Osteocyte (in vitro differentiated cells): Measurements from ENCODE around the gene KDM3B. TPM values are rescaled to one million over a fixed set of nuclear protein-coding genes. Genes with fewer than 3 reads are reported as not detected.
A peak's percentile ranks its signal among the peaks of the same experiment; 100 is the strongest.

Experiments used
- DNase-seq: peaks from one replicate; pipeline ENCODE4 v3.0.0; 2021; ENCODE audit warnings: mixed read lengths; ENCODE audit not compliant: unreplicated experiment; ENCODE audit errors: extremely low spot score
- H3K27ac Mint-ChIP-seq: one replicate; pipeline ENCODE4 v1.8.0; 2021; ENCODE audit warnings: mild to moderate bottlenecking, mixed read lengths; ENCODE audit not compliant: unreplicated experiment
- H3K27me3 Mint-ChIP-seq: one replicate; pipeline ENCODE4 v1.8.0; 2021; ENCODE audit warnings: mixed read lengths; ENCODE audit not compliant: unreplicated experiment
- H3K36me3 Mint-ChIP-seq: one replicate; pipeline ENCODE4 v1.8.0; 2021; ENCODE audit warnings: mixed read lengths; ENCODE audit not compliant: unreplicated experiment
- H3K4me1 Mint-ChIP-seq: one replicate; pipeline ENCODE4 v1.8.0; 2021; ENCODE audit warnings: mixed read lengths; ENCODE audit not compliant: unreplicated experiment
- H3K4me3 Mint-ChIP-seq: one replicate; pipeline ENCODE4 v1.8.0; 2021; ENCODE audit warnings: mild to moderate bottlenecking, moderate library complexity, mixed read lengths; ENCODE audit not compliant: unreplicated experiment
- H3K9me3 Mint-ChIP-seq: one replicate; pipeline ENCODE4 v1.8.0; 2021; ENCODE audit warnings: mixed read lengths; ENCODE audit not compliant: unreplicated experiment
- CTCF ChIP-seq: fragments of 200-600 bp; sonication (generic); IDR thresholded peaks from 2 replicates; pipeline ENCODE4 v1.5.0; 2021; ENCODE audit warnings: antibody characterized with exemption, mild to moderate bottlenecking, moderate library complexity
- total RNA-seq: library from RNA; stranded (reverse); gene quantifications from 2 replicates; pipeline ENCODE4 v1.2.1, GENCODE V29; 2021

Gene KDM3B
- total RNA-seq, 1 donor from 2014 or later: 65.2 TPM

GRCh38 chr5:138336952-138337684 is 15.4 kb upstream of the KDM3B start:
- TF ChIP-seq CTCF: no peak
- DNase-seq: peak; percentile 93
- peak overlapping the region; percentile 99 for H3K27ac Mint-ChIP-seq
- H3K4me1 Mint-ChIP-seq: peaks cover 38% of the 10 kb centered on the region
- peaks cover 15% of the 10 kb centered on the region for H3K36me3 Mint-ChIP-seq
- no peaks in the 10 kb centered on the region for H3K9me3 Mint-ChIP-seq
- H3K27me3 Mint-ChIP-seq: no peaks in the 10 kb centered on the region
- peak overlapping the region; percentile 93 for H3K4me3 Mint-ChIP-seq

GRCh38 chr5:138337685-138338410 is 14.6 kb upstream of the KDM3B start, which contains the start of gene FAM53C:
Gene FAM53C (plus strand): TSS chr5:138338266. CDS start chr5:138341336, 3,070 bp downstream.
- H3K4me1 Mint-ChIP-seq: peaks cover 35% of the 10 kb centered on the region
- peak within 1 kb of the TSS; percentile 93 for H3K4me3 Mint-ChIP-seq
- no peaks in the 10 kb centered on the region for H3K27me3 Mint-ChIP-seq
- no peaks in the 10 kb centered on the region for H3K9me3 Mint-ChIP-seq
- H3K27ac Mint-ChIP-seq: peak within 1 kb of the TSS; percentile 99
- no peak for TF ChIP-seq CTCF
- peaks cover 15% of the 10 kb centered on the region for H3K36me3 Mint-ChIP-seq
- DNase-seq: peak; percentile 97

GRCh38 chr5:138338411-138339090 is 13.9 kb upstream of the KDM3B start:
- peak overlapping the region; percentile 93 for H3K4me3 Mint-ChIP-seq
- H3K9me3 Mint-ChIP-seq: no peaks in the 10 kb centered on the region

GRCh38 chr5:138339091-138339456 is 13.4 kb upstream of the KDM3B start:
- no peak for TF ChIP-seq CTCF
- Mint-ChIP-seq H3K9me3 (no peaks in the 10 kb centered on the region), H3K27ac (peak overlapping the region; percentile 85), H3K36me3 (peaks cover 15% of the 10 kb centered on the region), H3K4me1 (peaks cover 35% of the 10 kb centered on the region), H3K4me3 (peak overlapping the region; percentile 93), H3K27me3 (no peaks in the 10 kb centered on the region)
- DNase-seq: no peak

More at GRCh38 chr5:138338411-138339090, 13.9 kb upstream of the KDM3B start:
- Mint-ChIP-seq H3K27me3 (no peaks in the 10 kb centered on the region), H3K4me1 (peaks cover 35% of the 10 kb centered on the region), H3K27ac (peak overlapping the region; percentile 99), H3K36me3 (peaks cover 15% of the 10 kb centered on the region)
- no peak for DNase-seq
- no peak for TF ChIP-seq CTCF
